ENCODE data around the gene PLEKHG7.

Gene PLEKHG7

DNA sequence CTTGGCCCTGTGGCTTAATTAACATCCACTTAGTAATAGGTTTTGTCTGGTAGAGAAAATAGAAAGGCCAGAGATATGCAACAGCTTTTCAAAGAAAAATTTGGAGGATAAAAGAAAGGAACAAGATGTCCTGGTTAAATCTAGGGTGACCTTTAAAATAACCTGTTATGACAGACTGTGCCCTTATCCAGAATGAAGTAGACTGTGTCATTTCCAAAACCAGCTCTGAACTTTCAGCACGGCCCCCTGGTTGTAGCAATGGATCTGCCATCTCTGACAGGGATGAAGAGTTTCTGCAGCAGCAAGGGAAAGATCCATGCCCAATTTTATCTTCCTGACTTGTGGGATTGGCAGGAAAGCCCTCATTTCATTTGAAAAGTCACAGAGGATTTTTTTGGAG lies 5.1 kb downstream of the PLEKHG7 start:
- DNase-seq (ENCODE audit: low spot score) = no peak

DNA sequence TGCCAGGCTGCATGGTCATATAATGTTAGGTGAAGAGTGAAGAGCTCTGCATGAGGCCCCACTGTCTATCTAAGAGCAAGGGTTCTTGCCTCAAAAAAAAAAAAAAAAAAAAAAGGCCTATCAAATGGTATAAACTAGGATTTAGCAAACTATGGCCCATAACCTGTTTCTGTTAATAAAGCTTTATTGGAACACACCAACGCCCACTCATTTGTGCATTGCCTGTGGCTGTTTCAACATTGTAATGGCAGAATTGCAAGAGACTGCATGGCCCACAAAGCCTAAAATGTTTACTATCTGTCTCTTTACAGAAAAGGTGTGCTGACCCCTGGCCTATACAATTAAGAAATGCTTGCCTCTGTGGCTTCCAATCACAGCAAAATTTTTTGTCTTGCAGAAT lies 12.8 kb downstream of the PLEKHG7 start:
- no peak for DNase-seq (ENCODE audit: low spot score)

DNA sequence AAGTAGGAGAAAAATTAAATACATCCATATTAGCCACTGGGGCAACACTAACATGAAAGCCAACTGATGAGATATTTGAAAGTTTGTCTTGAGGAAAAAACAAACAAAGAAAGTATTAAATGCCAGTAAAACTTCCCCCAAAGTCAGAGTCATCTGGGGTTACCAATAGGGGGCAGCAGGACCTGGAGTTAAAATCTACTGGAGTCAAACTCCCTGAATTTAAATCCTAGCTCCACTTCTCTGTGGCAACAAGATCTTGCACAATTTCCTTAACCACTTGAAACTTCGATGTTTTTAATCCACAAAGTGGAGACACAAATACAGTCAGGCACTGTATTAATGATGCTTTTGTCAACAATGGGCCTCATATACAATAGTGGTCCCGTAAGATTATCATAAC lies 14.4 kb downstream of the PLEKHG7 start:
- no peak for DNase-seq (ENCODE audit: low spot score)

- DNase-seq (ENCODE audit: low spot score) = no peak
Measured at GRCh38 chr12:92718483-92718990, 15.7 kb downstream of the PLEKHG7 start.

DNA sequence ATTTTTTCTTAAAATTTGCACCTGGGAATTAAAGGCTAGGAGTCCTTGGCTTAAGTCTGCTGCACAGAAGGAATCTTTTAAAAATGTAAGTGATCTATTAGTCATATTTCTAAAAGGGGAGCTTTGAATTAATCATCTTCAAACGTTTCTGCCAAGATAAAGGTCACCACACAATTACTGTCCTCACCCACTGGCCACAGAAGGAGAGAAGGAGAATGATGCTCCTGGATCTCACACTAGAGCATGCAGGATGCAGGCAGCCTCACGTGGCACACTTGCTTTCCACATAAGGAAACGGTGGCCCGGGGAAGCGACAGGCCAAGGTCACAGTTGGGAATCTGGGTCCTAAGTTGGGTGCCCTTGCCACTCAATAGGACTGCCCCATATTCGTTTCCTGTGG lies 16.9 kb downstream of the PLEKHG7 start:
- no peak for DNase-seq (ENCODE audit: low spot score)

DNA sequence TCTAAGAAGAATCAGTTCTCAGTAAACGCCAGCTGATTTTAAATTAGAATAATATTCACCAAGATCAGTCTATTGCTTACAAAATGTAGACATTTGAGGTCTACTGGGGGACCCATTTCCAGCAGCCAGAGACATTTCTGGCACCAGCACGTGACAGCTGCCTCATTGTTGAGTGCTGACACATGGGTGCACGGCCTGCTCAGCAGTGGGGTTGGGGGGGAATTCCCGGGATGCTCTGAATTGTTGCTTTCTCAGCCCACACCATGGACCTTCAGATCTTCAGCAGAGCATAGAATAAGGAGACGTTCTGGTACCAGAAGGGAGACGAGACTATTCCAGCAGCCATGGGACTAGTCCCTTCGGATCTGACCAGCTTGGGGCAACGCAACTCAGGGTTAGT lies 18.3 kb downstream of the PLEKHG7 start:
- DNase-seq (ENCODE audit: low spot score) = no peak

DNA sequence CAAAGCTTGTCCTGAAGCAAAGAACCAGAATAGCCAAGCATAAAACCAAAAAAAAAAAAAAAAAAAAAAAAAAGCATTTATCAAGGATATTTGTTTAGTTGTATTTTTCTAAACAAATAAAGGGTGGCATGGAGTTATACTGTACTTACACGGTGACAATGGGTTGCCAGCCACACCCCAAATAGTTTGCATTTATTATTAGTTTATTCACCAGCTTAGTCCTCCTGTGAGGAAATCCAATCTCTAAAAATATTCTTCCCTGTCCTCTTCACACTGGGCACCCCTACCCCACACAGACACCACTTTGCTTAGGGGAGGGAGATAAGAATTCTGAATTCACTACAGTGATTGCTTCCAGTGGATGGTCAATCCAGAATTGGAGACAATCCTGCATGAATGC lies 18.9 kb downstream of the PLEKHG7 start:
- no peak for DNase-seq (ENCODE audit: low spot score)

DNA sequence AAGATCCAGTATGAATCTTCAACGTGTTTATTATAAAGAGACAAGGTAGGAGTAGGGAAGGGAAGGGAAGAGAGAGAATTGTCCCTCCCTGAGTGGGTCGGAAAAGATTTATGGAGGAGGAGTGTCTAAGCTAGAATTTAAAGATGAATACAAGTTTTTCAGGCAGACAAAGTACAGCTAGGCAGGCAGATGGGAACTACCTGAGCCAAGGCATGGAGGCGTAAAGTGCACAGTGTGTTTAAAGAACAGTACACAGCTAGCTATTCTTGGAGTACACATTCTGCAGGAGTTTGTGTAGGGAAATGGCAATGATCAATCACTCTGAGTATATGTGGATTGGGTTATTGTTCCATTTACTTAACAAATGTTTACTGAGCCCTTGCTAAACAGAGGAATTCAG lies 20.1 kb downstream of the PLEKHG7 start:
- DNase-seq (ENCODE audit: low spot score) = no peak

DNA sequence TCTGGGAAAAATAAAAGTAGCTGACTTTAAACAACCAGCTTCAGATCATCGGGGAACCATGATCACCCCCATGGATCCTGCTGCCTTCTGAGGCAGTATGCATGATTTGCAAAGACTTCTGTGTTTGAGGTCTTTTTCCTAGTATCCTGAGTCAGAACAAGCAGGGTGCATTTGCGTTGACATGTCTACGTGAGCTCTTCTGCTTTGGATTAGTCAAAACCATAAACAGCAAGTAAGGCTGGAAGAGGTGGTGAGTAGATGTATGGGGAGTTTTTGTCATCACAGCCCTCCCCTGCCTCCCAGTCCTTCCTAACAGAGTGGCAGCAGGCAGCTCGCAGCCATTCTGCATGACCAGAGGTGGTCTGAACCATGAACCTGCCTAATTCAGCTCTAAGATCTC lies 24.1 kb downstream of the PLEKHG7 start:
- DNase-seq (ENCODE audit: low spot score) = no peak

- no peak for DNase-seq (ENCODE audit: low spot score)
Measured at GRCh38 chr12:92729773-92730305, 27.1 kb downstream of the PLEKHG7 start.

- no peak for DNase-seq (ENCODE audit: low spot score)
Measured at GRCh38 chr12:92730758-92731157, 28.0 kb downstream of the PLEKHG7 start.

- DNase-seq (ENCODE audit: low spot score) = no peak
Measured at GRCh38 chr12:92732216-92732615, 29.4 kb downstream of the PLEKHG7 start.

DNA sequence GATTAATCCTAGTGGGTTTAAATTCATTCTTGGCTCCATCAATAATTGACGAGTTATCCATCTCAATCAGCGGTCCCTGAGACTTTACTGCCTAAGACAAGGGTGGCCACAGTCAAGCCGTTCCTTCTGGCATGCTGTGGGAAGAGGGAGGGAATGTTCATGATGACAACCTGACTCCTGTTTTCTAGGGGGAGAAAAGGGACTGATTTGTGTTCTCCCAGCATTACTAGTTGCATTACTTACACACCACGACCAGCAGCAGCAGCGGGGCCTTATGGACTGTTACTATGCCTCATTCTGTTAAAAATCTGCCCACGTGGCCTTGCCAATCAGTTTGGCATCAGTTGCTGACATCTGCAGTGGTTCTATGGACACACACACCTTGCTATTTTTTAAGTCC lies 29.9 kb downstream of the PLEKHG7 start:
- DNase-seq (ENCODE audit: low spot score) = no peak

GRCh38 chr12:92733181-92733580 lies 30.4 kb downstream of the PLEKHG7 start:
- DNase-seq (ENCODE audit: low spot score) = no peak

GRCh38 chr12:92733661-92734060 lies 30.9 kb downstream of the PLEKHG7 start:
- DNase-seq (ENCODE audit: low spot score) = no peak

GRCh38 chr12:92735131-92735721 lies 32.4 kb downstream of the PLEKHG7 start:
- peak; percentile 3 for DNase-seq (ENCODE audit: low spot score)

DNA sequence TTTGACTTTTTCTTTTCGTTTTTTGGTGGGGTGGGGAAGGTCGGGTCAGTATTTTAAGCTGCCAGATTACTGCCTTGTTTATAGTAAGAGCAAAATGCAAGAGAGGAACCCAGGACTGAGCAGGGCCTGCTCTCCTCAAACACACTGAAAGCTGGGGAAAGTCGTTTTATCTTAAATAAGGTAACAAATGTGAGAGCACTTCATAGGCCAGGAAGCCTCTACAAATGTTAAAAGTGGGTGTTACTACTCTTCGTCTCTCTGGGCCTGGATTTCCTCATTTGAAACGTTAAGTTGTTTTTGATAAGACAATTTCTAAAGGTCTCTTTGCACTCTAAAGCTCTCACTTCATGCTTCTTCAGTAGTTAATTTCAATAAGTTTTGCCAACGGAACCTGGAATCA lies 33.8 kb downstream of the PLEKHG7 start:
- DNase-seq (ENCODE audit: low spot score) = no peak

DNA sequence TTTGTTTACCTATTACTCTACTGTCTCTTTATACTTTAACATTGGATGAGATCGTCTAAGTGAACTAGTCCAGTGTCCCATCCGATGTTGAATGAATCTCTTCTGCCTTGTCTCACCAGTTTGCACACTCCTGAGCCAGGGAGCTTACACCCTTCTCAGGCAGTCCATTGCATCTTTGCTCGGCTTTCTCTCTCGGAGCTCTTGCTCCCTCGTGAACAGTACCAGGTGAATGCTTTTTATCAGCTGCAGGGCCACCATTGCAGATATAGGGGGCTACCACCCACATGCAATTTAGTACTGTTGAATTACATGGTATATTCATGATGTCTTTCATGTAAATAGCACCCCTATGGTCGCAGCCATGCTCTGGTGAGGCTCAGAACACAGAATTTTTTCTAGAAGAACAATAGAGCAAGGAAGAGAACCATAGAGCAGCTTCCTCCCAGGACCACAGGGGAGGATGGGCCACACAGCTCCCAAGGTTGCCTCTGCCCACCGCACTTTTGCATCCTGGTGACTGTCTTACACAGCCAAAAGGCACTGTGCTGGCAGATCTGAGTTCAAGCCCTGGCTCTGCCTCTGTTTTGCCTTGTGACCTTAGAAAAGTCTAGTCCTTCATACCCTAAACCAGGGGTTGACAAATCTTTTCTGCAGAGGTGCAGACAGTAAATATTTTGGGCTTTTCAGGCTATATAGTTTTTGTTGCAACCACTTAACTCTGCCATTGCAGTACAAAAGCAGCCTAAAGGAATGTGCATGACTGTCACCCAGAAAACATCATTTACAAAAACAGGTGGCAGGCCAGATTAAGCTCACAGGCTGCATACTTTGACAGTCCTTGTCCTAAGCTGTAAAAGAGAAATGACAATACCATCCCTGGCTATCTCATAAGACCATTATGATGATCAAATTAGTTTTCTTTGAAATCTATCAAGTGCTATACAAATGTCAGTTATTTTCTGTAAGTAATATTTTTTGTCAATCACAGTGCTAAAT lies 35.4 kb downstream of the PLEKHG7 start:
- DNase-seq (ENCODE audit: low spot score) = no peak

GRCh38 chr12:92739113-92739512 lies 36.3 kb downstream of the PLEKHG7 start:
- DNase-seq (ENCODE audit: low spot score) = no peak

DNA sequence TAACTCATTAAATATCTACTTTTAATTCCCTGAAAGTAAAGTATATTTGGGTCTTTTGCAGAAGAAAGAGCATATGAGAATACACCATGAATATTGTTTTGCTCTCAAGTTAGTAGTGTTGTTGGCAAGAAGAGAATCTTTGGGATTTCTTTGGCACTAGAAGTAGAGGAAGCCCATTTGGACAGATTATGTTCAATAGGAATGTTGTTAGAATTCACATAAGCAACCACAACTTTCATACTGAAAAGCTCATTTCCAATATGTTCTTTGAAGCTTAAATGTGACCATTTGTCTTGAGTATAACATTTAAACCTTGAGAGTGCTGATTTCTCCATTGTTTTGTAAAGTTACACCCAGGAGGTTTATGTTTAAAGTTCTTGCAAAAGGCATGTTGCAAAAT lies 37.6 kb downstream of the PLEKHG7 start:
- DNase-seq (ENCODE audit: low spot score) = no peak

DNA sequence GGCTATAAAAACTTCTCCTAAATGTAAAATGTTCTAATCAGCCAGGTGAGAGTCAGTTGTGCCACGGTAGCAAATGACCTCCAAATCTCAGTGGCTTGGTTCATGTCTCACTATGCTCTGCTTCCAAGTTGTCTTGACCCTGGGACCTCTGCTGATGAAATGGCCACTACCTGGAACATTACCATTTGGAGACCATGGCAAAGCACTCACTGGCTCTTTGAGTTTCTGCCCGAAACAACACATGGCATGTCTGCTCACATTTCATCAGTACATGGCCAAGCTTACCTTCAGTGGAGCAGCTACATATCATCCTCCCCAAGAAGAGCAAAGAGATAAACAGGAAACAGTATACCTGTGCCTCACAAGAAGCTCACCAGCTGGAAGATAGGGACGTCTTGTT lies 40.2 kb downstream of the PLEKHG7 start:
- no peak for DNase-seq (ENCODE audit: low spot score)

DNA sequence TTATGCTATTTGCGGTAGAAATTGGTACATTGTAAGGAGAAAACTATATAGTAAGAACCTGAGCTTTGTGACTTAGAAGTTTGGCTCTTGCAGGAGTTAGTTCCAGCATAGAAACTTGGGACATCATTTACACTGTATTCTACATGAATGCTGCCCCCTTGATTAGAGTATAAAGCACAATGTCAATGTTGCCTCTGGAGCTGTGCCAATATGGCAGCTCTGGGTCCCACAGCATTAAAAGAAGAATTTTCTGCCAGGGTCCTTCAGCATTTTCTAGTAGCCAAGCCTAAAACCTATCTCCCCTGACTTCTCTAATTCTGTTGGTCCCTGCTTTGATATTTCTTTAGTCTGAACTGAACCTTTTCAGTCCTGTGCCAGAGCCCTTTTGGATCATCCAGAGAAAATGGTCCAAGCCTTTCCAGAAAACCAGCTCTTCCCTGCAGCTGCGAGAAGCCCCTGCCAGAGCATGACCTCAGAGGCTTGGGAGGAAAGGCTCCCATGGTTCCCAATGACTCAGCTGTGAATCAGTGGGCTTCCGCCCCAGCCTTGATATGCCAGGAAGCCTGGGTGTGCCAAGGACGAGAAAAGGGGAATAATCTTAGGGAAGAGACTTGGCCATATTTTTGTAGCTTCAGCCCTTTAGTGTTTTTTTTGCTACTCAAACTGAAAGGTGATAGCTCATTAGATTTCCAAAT lies 43.2 kb downstream of the PLEKHG7 start:
- DNase-seq (ENCODE audit: low spot score) = peak; percentile 77
